Gastrocnemius medialis (tissue), 4 donors: ENCODE data around the gene AP3S2. TPM values are rescaled to one million over a fixed set of nuclear protein-coding genes. Genes with fewer than 3 reads are reported as not detected.
"Not testable (repeated sequence)": the region's sequence is repeated elsewhere in the genome, so short reads cannot be mapped to it uniquely, and the experiment has no call there.

Experiments
- ATAC-seq, 2 donors: fragments of 150-250 bp; one replicate each; pipeline ENCODE4 v1.9.1; 2016
- DNase-seq, 2 donors: peaks; one replicate each; pipeline ENCODE4 v3.0.0-alpha.2; 2019
- H3K27ac ChIP-seq, 4 donors: fragments of 200-600 bp; sonication (generic); 1 replicate in 1 of 4; 2 replicates in 3 of 4; pipeline ENCODE4 v1.5.1; 2016 to 2018; ENCODE audit warnings: mild to moderate bottlenecking in 2 of 4, moderate library complexity in 1 of 4
- H3K27me3 ChIP-seq, 3 donors: fragments of 200-600 bp; sonication (generic) in 2 of 3; 1 replicate in 1 of 3; 2 replicates in 2 of 3; pipeline versions ENCODE4 v1.5.1 to v1.6.0; 2016 to 2019; ENCODE audit warnings: mild to moderate bottlenecking in 1 of 3, moderate library complexity in 1 of 3
- H3K36me3 ChIP-seq, 2 donors: fragments of 200-600 bp; sonication (generic) in 1 of 2; one replicate each; pipeline ENCODE4 v1.5.1; 2017 to 2018
- H3K4me1 ChIP-seq, 2 donors: fragments of 200-600 bp; sonication (generic) in 1 of 2; one replicate each; pipeline ENCODE4 v1.5.1; 2016 to 2017; ENCODE audit warnings: mild to moderate bottlenecking in 2 of 2
- H3K4me3 ChIP-seq, 4 donors: fragments of 200-600 bp; sonication (generic) in 3 of 4; 1 replicate in 1 of 4; 2 replicates in 3 of 4; pipeline ENCODE4 v1.5.1; 2016 to 2019; ENCODE audit warnings: mild to moderate bottlenecking in 2 of 4
- H3K9me3 ChIP-seq, 3 donors: fragments of 200-600 bp; sonication (generic) in 2 of 3; 1 replicate in 1 of 3; 2 replicates in 2 of 3; pipeline ENCODE4 v1.5.1; 2016 to 2019
- CTCF ChIP-seq, 5 experiments: fragments of 450-650 bp in 3 of 5; fragments of 200-600 bp in 2 of 5; sonication (generic) in 2 of 5; IDR thresholded peaks in 4 of 5; conservative IDR thresholded peaks in 1 of 5; 1 replicate in 4 of 5; 2 replicates in 1 of 5; pipeline ENCODE4 v1.5.1; 2016 to 2019; ENCODE audit warnings: antibody characterized with exemption in 5 of 5, mild to moderate bottlenecking in 3 of 5, moderate library complexity in 3 of 5
- POLR2A ChIP-seq, 2 donors: fragments of 450-650 bp; IDR thresholded peaks; one replicate each; pipeline ENCODE4 v1.6.1; 2017; ENCODE audit warnings: antibody characterized with exemption in 2 of 2, mild to moderate bottlenecking in 2 of 2, moderate library complexity in 2 of 2
- in situ Hi-C, 4 donors: fragments of 200-750 bp; cut with MboI; loops; one replicate each; pipeline versions ENCODE4 v1.15.0 to v1.8.0; 2017; ENCODE audit warnings: low sequenced_read_pairs in 4 of 4
- intact Hi-C: fragments of 100-400 bp; cut with DNase I; formaldehyde crosslinking; loops from one replicate; pipeline ENCODE4 v1.15.1; 2023; ENCODE audit warnings: low total_unique reads
- total RNA-seq, 4 donors: library from RNA; depleted of rRNA; stranded (reverse); fragments of >200 nt; gene quantifications; one replicate each; pipeline versions ENCODE4 v1.1.0 to v1.2.3, GENCODE V29; 2016

The AP3S2 gene
- total RNA-seq, 4 donors from 2014 or later, result 48.4 to 82.6 (median 71.3) TPM

GRCh38 chr15:89790206-89790605, 103.6 kb downstream of the AP3S2 start:
- TF ChIP-seq POLR2A (IDR thresholded peaks at IDR 0.05), result no peak
- TF ChIP-seq CTCF (IDR thresholded peaks at IDR 0.05 in 4 of 5, conservative IDR thresholded peaks at IDR 0.05 in 1 of 5), result no peak
- intact Hi-C loops, result no loop called here
- in situ Hi-C loops, result no loop called here
- no peak for ATAC-seq
- Histone ChIP-seq H3K27me3 (no peaks in the 10 kb centered on the region), H3K27ac (no peak overlapping the region), H3K9me3 (no peaks in the 10 kb centered on the region), H3K4me1 (peaks cover 0 to 5% of the 10 kb centered on the region in 2 donors), H3K36me3 (no peaks in the 10 kb centered on the region), H3K4me3 (no peak overlapping the region)
- no peak for DNase-seq

DNA sequence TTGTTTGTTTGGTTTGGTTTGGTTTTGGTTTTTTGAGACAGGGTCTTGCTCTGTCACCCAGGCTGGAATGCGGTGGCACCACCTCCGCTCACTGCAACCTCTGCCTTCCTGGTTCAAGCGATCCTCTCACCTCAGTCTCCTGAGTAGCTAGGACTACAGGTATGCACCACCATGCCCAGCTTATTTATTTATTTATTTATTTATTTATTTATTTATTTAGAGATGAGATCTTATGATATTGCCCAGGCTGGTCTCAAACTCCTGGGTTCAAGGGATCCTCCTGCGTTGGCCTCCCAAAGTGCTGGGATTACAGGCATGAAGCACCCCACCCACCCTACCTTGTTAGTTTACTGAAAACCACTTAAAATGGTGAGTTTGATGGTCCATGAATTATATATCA, 105.2 kb downstream of the AP3S2 start:
- H3K4me3 ChIP-seq, ATAC-seq, in situ Hi-C loops, H3K9me3 ChIP-seq, DNase-seq, H3K4me1 ChIP-seq, H3K27ac ChIP-seq, intact Hi-C loops, H3K36me3 ChIP-seq, H3K27me3 ChIP-seq: not testable (repeated sequence)

DNA sequence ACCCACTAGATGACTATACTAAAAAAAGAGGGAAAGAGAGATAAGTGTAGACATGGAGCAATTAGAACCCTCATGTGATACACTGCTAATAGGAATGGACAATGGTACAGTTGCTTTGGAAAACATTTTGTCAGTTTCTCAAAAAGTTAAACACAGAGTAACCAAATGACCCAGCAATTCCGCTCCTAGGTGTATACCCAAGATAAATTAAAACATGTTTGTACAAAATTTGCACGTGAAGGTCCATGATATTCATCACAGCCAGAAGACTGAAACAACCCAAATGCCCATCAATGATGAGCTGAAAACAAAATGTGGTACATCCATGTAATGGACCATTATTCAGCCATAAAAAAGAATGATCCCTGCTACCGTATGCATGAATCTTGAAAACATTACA, 105.8 kb downstream of the AP3S2 start:
- H3K4me1 ChIP-seq, result no peaks in the 10 kb centered on the region
- in situ Hi-C loops (no loop called here), intact Hi-C loops (no loop called here)
- H3K4me3 ChIP-seq, result no peak overlapping the region
- ATAC-seq (no peak), DNase-seq (no peak)
- H3K36me3 ChIP-seq, result no peaks in the 10 kb centered on the region
- no peaks in the 10 kb centered on the region for H3K27me3 ChIP-seq
- H3K27ac ChIP-seq, result no peak overlapping the region
- no peak for TF ChIP-seq CTCF (IDR thresholded peaks at IDR 0.05 in 4 of 5, conservative IDR thresholded peaks at IDR 0.05 in 1 of 5)
- TF ChIP-seq POLR2A (IDR thresholded peaks at IDR 0.05), result no peak
- no peaks in the 10 kb centered on the region for H3K9me3 ChIP-seq

GRCh38 chr15:89785774-89786140, 108.0 kb downstream of the AP3S2 start:
- H3K4me1 ChIP-seq, result no peaks in the 10 kb centered on the region
- no peaks in the 10 kb centered on the region for H3K9me3 ChIP-seq
- ATAC-seq (no peak), DNase-seq (no peak)
- no peaks in the 10 kb centered on the region for H3K36me3 ChIP-seq
- no peaks in the 10 kb centered on the region for H3K27me3 ChIP-seq
- in situ Hi-C loops (no loop called here), intact Hi-C loops (no loop called here)
- H3K27ac ChIP-seq, result no peak overlapping the region
- H3K4me3 ChIP-seq, result no peak overlapping the region
- no peak for TF ChIP-seq POLR2A (IDR thresholded peaks at IDR 0.05)
- no peak for TF ChIP-seq CTCF (IDR thresholded peaks at IDR 0.05 in 4 of 5, conservative IDR thresholded peaks at IDR 0.05 in 1 of 5)

- no peaks in the 10 kb centered on the region for H3K4me1 ChIP-seq
- H3K9me3 ChIP-seq, result no peaks in the 10 kb centered on the region
- H3K36me3 ChIP-seq, result no peaks in the 10 kb centered on the region
- no peak overlapping the region for H3K27ac ChIP-seq
- no peak for TF ChIP-seq POLR2A (IDR thresholded peaks at IDR 0.05)
- TF ChIP-seq CTCF (IDR thresholded peaks at IDR 0.05 in 4 of 5, conservative IDR thresholded peaks at IDR 0.05 in 1 of 5), result no peak
- DNase-seq, result no peak
- intact Hi-C loops (no loop called here), in situ Hi-C loops (no loop called here)
- no peak overlapping the region for H3K4me3 ChIP-seq
- no peaks in the 10 kb centered on the region for H3K27me3 ChIP-seq
- no peak for ATAC-seq
These were observed 108.6 kb downstream of the AP3S2 start for GRCh38 chr15:89785064-89785773.
